Putamen (tissue), 1 donor: ENCODE results near the gene TRAF4.
"Not testable (repeated sequence)": the region's sequence is repeated elsewhere in the genome, so short reads cannot be mapped to it uniquely, and the experiment has no call there.

Source experiments
- DNase-seq: peaks from one replicate; pipeline ENCODE4 v3.0.0-alpha.2; 2016; ENCODE audit warnings: low spot score

TRAF4 gene

GRCh38 chr17:28729950-28730330 is 13.9 kb upstream of the TRAF4 start:
- DNase-seq, result no peak

GRCh38 chr17:28733346-28733745 is 10.5 kb upstream of the TRAF4 start:
- no peak for DNase-seq

- no peak for DNase-seq
Measured at GRCh38 chr17:28734712-28735241, 9.0 kb upstream of the TRAF4 start.

- no peak for DNase-seq
Measured at GRCh38 chr17:28735242-28735722, 8.5 kb upstream of the TRAF4 start.

GRCh38 chr17:28735913-28736769 is 7.7 kb upstream of the TRAF4 start:
- DNase-seq, result not testable (repeated sequence)

- no peak for DNase-seq
Measured at GRCh38 chr17:28737316-28737715, 6.5 kb upstream of the TRAF4 start.

GRCh38 chr17:28737770-28738679 is 5.8 kb upstream of the TRAF4 start:
- no peak for DNase-seq

- DNase-seq, result no peak
Measured at GRCh38 chr17:28738680-28739384, 5.0 kb upstream of the TRAF4 start.

GRCh38 chr17:28740406-28741357 is 3.1 kb upstream of the TRAF4 start:
- DNase-seq, result no peak

GRCh38 chr17:28741358-28742349 is 2.2 kb upstream of the TRAF4 start:
- no peak for DNase-seq

GRCh38 chr17:28744104-28744971 is 527 bp downstream of the TRAF4 start:
- DNase-seq, result no peak

- peak; percentile 94 for DNase-seq
Measured at GRCh38 chr17:28744972-28745785, 1.4 kb downstream of the TRAF4 start.

GRCh38 chr17:28745786-28746411 is 2.1 kb downstream of the TRAF4 start:
- no peak for DNase-seq

GRCh38 chr17:28746611-28747050 is 2.8 kb downstream of the TRAF4 start:
- DNase-seq, result no peak

- no peak for DNase-seq
Measured at GRCh38 chr17:28747051-28747691, 3.4 kb downstream of the TRAF4 start.
